PC-3 (cell line): ENCODE data around the gene DSTN. TPM values are rescaled to one million over a fixed set of nuclear protein-coding genes. Genes with fewer than 3 reads are reported as not detected.

ENCODE experiments used
- ATAC-seq: fragments of 200-7000 bp; cut with Tn5 transposase; 2 replicates; pipeline ENCODE4 v1.9.1; 2020; ENCODE audit warnings: mild to moderate bottlenecking, moderate library complexity
- BruUV-seq: library from RNA; stranded (reverse); fragments of 400-500 nt; replicated peaks from 2 replicates; lab custom pipeline; 2021; lab: Mats Ljungman, UMichigan
- CTCF ChIA-PET: fragments of 300-600 bp; sonication (Branson Sonifier 250); formaldehyde crosslinking; loops from one replicate; lab custom pipeline; 2022; ENCODE audit warnings: antibody characterized with exemption; lab: Charles Lee
- POLR2A ChIA-PET: fragments of 300-600 bp; sonication (Branson Sonifier 250); formaldehyde crosslinking; loops from one replicate; lab custom pipeline; 2022; ENCODE audit warnings: antibody characterized with exemption; ENCODE audit not compliant: unreplicated experiment; lab: Charles Lee
- DNase-seq: peaks from one replicate; pipeline ENCODE4 v3.0.0-alpha.2; 2015
- H2AFZ ChIP-seq: fragments of 300-600 bp; sonication (generic); 2 replicates; pipeline ENCODE4 v1.6.0; 2016; ENCODE audit warnings: antibody characterized with exemption, low read length
- H3F3A ChIP-seq: fragments of 300-600 bp; sonication (generic); one replicate; pipeline ENCODE4 v1.6.0; 2017; ENCODE audit warnings: antibody characterized with exemption, low read length, control low read depth, mild to moderate bottlenecking; ENCODE audit not compliant: unreplicated experiment
- H3K27ac ChIP-seq: fragments of 300-600 bp; sonication (generic); 2 replicates; pipeline ENCODE4 v1.5.1; 2016; ENCODE audit warnings: mild to moderate bottlenecking, low read length
- H3K27me3 ChIP-seq: fragments of 300-600 bp; sonication (generic); 2 replicates; pipeline ENCODE4 v1.6.1; 2016; ENCODE audit warnings: low read length, mixed read lengths
- H3K36me3 ChIP-seq: fragments of 300-600 bp; sonication (generic); 2 replicates; pipeline ENCODE4 v1.6.1; 2016; ENCODE audit warnings: low read depth, mixed run types, low read length, mixed read lengths
- H3K4me1 ChIP-seq: fragments of 300-600 bp; sonication (generic); 2 replicates; pipeline ENCODE4 v1.5.1; 2016; ENCODE audit warnings: low read length; ENCODE audit not compliant: insufficient read depth
- H3K4me2 ChIP-seq: fragments of 300-600 bp; sonication (generic); 2 replicates; pipeline ENCODE4 v1.6.0; 2016; ENCODE audit warnings: low read length
- H3K4me3 ChIP-seq: fragments of 300-600 bp; sonication (generic); 2 replicates; pipeline ENCODE4 v1.5.1; 2016; ENCODE audit warnings: mild to moderate bottlenecking, low read length, mixed read lengths
- H3K79me2 ChIP-seq: fragments of 300-600 bp; sonication (generic); 2 replicates; pipeline ENCODE4 v1.6.1; 2017; ENCODE audit warnings: low read length, mixed read lengths
- H3K9ac ChIP-seq: fragments of 300-600 bp; sonication (generic); 2 replicates; pipeline ENCODE4 v1.6.0; 2016; ENCODE audit warnings: mild to moderate bottlenecking, low read length
- H3K9me2 ChIP-seq: fragments of 300-600 bp; sonication (generic); replicated peaks from 2 replicates; pipeline ENCODE4 v1.6.1; 2016; ENCODE audit warnings: mixed run types, low read length, mixed read lengths
- H3K9me3 ChIP-seq: fragments of 300-600 bp; sonication (generic); 2 replicates; pipeline ENCODE4 v1.6.1; 2016; ENCODE audit warnings: low read length, mixed read lengths
- H4K20me1 ChIP-seq: fragments of 300-600 bp; sonication (generic); 2 replicates; pipeline ENCODE4 v1.6.1; 2016; ENCODE audit warnings: low read length, mixed read lengths
- CTCF ChIP-seq: fragments of 300-600 bp; sonication (generic); conservative IDR thresholded peaks from 2 replicates; pipeline ENCODE4 v1.5.1; 2017; ENCODE audit warnings: antibody characterized with exemption, low read depth, mild to moderate bottlenecking, low read length
- EZH2 ChIP-seq: fragments of 300-600 bp; sonication (generic); IDR thresholded peaks from one replicate; pipeline ENCODE4 v1.6.1; 2017; ENCODE audit warnings: antibody characterized with exemption, mild to moderate bottlenecking, low read length; ENCODE audit not compliant: unreplicated experiment
- EZH2phosphoT487 ChIP-seq: fragments of 300-600 bp; sonication (generic); IDR thresholded peaks from 2 replicates; pipeline ENCODE4 v1.6.1; 2018; ENCODE audit warnings: mild to moderate bottlenecking, antibody characterized with exemption, low read length, borderline replicate concordance
- intact Hi-C: fragments of 100-400 bp; cut with micrococcal nuclease; formaldehyde crosslinking; loops from 2 replicates; pipeline ENCODE4 v1.9.0; 2023
- total RNA-seq: library from RNA; depleted of rRNA; stranded (reverse); fragments of >200 nt; gene quantifications from 2 replicates; pipeline ENCODE4 v1.2.3, GENCODE V29; 2014

DSTN gene
- total RNA-seq, 1 experiment from 2014 or later = 182 TPM

GRCh38 chr20:17611540-17612286 is 41.8 kb downstream of the DSTN start:
- peaks cover 33% of the 10 kb centered on the region for H3K36me3 ChIP-seq
- H2AFZ ChIP-seq = no peak overlapping the region
- H3K9me3 ChIP-seq = no peaks in the 10 kb centered on the region
- intact Hi-C loops = no loop called here
- peak; percentile 6 for ATAC-seq
- no peaks in the 10 kb centered on the region for H3K27me3 ChIP-seq
- H3K27ac ChIP-seq = no peak overlapping the region
- H3K9ac ChIP-seq = no peak overlapping the region
- no peak for TF ChIP-seq EZH2phosphoT487
- TF ChIP-seq CTCF = peak; percentile 66
- CTCF ChIA-PET = no interaction called here
- H3K4me1 ChIP-seq = no peaks in the 10 kb centered on the region
- BruUV-seq = no TSS peak
- H4K20me1 ChIP-seq = no peaks in the 10 kb centered on the region
- no peaks in the 10 kb centered on the region for H3F3A ChIP-seq
- 0 out of 2 replicates have a peak, but pooled peaks cover 3% of the 10 kb centered on the region for H3K79me2 ChIP-seq
- H3K9me2 ChIP-seq = no peaks in the 10 kb centered on the region
- POLR2A ChIA-PET = no interaction called here
- peak; percentile 56 for DNase-seq
- no peak overlapping the region for H3K4me2 ChIP-seq
- no peak overlapping the region for H3K4me3 ChIP-seq

- Histone ChIP-seq H3F3A (no peaks in the 10 kb centered on the region), H3K9me2 (no peaks in the 10 kb centered on the region), H3K36me3 (peaks cover 35% of the 10 kb centered on the region), H3K27me3 (no peaks in the 10 kb centered on the region), H3K9ac (no peak overlapping the region), H3K4me3 (no peak overlapping the region), H3K4me1 (no peaks in the 10 kb centered on the region), H2AFZ (no peak overlapping the region), H3K79me2 (no peaks in the 10 kb centered on the region), H4K20me1 (no peaks in the 10 kb centered on the region), H3K9me3 (no peaks in the 10 kb centered on the region), H3K27ac (no peak overlapping the region), H3K4me2 (no peak overlapping the region)
- ATAC-seq (peak; percentile 8), DNase-seq (no peak)
- no peak for TF ChIP-seq EZH2phosphoT487
- TF ChIP-seq CTCF = no peak
- no peak for TF ChIP-seq EZH2
- intact Hi-C loops = no loop called here
- BruUV-seq = no TSS peak
- ChIA-PET POLR2A (no interaction called here), CTCF (no interaction called here)
Measured at GRCh38 chr20:17612287-17612991, 42.6 kb downstream of the DSTN start.

- H3K9me2 ChIP-seq = no peaks in the 10 kb centered on the region
- POLR2A ChIA-PET = no interaction called here
- BruUV-seq = no TSS peak
- no peak for ATAC-seq
- no peaks in the 10 kb centered on the region for H3K27me3 ChIP-seq
- H2AFZ ChIP-seq = no peak overlapping the region
- H3K4me3 ChIP-seq = no peak overlapping the region
- no peaks in the 10 kb centered on the region for H3K4me1 ChIP-seq
- no peak overlapping the region for H3K9ac ChIP-seq
- no peaks in the 10 kb centered on the region for H3F3A ChIP-seq
- no peak overlapping the region for H3K27ac ChIP-seq
- no peak for DNase-seq
- H3K36me3 ChIP-seq = peaks cover 34% of the 10 kb centered on the region
- H3K9me3 ChIP-seq = no peaks in the 10 kb centered on the region
- intact Hi-C loops = no loop called here
- H4K20me1 ChIP-seq = no peaks in the 10 kb centered on the region
- H3K79me2 ChIP-seq = no peaks in the 10 kb centered on the region
- no peak for TF ChIP-seq EZH2
- TF ChIP-seq CTCF = no peak
- TF ChIP-seq EZH2phosphoT487 = no peak
- H3K4me2 ChIP-seq = no peak overlapping the region
- CTCF ChIA-PET = no interaction called here
Measured at GRCh38 chr20:17612992-17613327, 43.1 kb downstream of the DSTN start.
